MM.1S (cell line): ENCODE measurements around the gene GPATCH2.

Experiments
- DNase-seq: peaks from one replicate; pipeline ENCODE4 v3.0.0-alpha.2; 2015
- H2AFZ ChIP-seq: fragments of 300-600 bp; sonication (generic); 2 replicates; pipeline ENCODE4 v1.6.0; 2016; ENCODE audit warnings: antibody characterized with exemption, low read length
- H3F3A ChIP-seq: fragments of 300-600 bp; sonication (generic); 2 replicates; pipeline ENCODE4 v1.6.1; 2016; ENCODE audit warnings: mild to moderate bottlenecking, antibody characterized with exemption, low read length, moderate library complexity, mixed read lengths; ENCODE audit not compliant: insufficient read depth
- H3K27ac ChIP-seq: fragments of 300-600 bp; sonication (generic); 2 replicates; pipeline ENCODE4 v1.5.1; 2016; ENCODE audit warnings: mild to moderate bottlenecking, low read length
- H3K27me3 ChIP-seq: fragments of 300-600 bp; sonication (generic); replicated peaks from 2 replicates; pipeline ENCODE4 v1.6.0; 2016; ENCODE audit warnings: low read length; ENCODE audit not compliant: insufficient read depth
- H3K36me3 ChIP-seq: fragments of 300-600 bp; sonication (generic); replicated peaks from 2 replicates; pipeline ENCODE4 v1.6.1; 2016; ENCODE audit warnings: mild to moderate bottlenecking, low read length, mixed read lengths; ENCODE audit not compliant: insufficient read depth
- H3K4me1 ChIP-seq: fragments of 300-600 bp; sonication (generic); 2 replicates; pipeline ENCODE4 v1.6.1; 2016; ENCODE audit warnings: low read length, mixed read lengths
- H3K4me2 ChIP-seq: fragments of 300-600 bp; sonication (generic); 2 replicates; pipeline ENCODE4 v1.6.0; 2016; ENCODE audit warnings: low read depth, low read length
- H3K4me3 ChIP-seq: fragments of 300-600 bp; sonication (generic); 2 replicates; pipeline ENCODE4 v1.5.1; 2016; ENCODE audit warnings: low read length, mixed read lengths
- H3K79me2 ChIP-seq: fragments of 300-600 bp; sonication (generic); 2 replicates; pipeline ENCODE4 v1.6.1; 2016; ENCODE audit warnings: mixed run types, low read length, mixed read lengths
- H3K9ac ChIP-seq: fragments of 300-600 bp; sonication (generic); 2 replicates; pipeline ENCODE4 v1.6.1; 2016; ENCODE audit warnings: low read length, mixed read lengths
- H3K9me2 ChIP-seq: fragments of 300-600 bp; sonication (generic); replicated peaks from 2 replicates; pipeline ENCODE4 v1.6.1; 2016; ENCODE audit warnings: mild to moderate bottlenecking, low read length, mixed read lengths; ENCODE audit not compliant: insufficient read depth
- H3K9me3 ChIP-seq: fragments of 300-600 bp; sonication (generic); replicated peaks from 2 replicates; pipeline ENCODE4 v1.6.1; 2016; ENCODE audit warnings: mild to moderate bottlenecking, low read length, mixed read lengths; ENCODE audit not compliant: insufficient read depth
- H4K20me1 ChIP-seq: fragments of 300-600 bp; sonication (generic); 2 replicates; pipeline ENCODE4 v1.6.1; 2016; ENCODE audit warnings: mild to moderate bottlenecking, low read length, moderate library complexity, mixed read lengths; ENCODE audit not compliant: insufficient read depth
- CTCF ChIP-seq: fragments of 300-600 bp; sonication (generic); IDR thresholded peaks from 2 replicates; pipeline ENCODE4 v1.5.1; 2016; ENCODE audit warnings: antibody characterized with exemption, low read length, mixed read lengths
- EZH2 ChIP-seq: fragments of 300-600 bp; sonication (generic); optimal IDR thresholded peaks from 2 replicates; pipeline ENCODE3; 2017; ENCODE audit warnings: low read depth, mild to moderate bottlenecking, antibody characterized with exemption, low read length, mixed read lengths
- EZH2phosphoT487 ChIP-seq: fragments of 300-600 bp; sonication (generic); IDR thresholded peaks from 2 replicates; pipeline ENCODE4 v1.6.1; 2018; ENCODE audit warnings: antibody characterized with exemption, low read length

Gene GPATCH2

GRCh38 chr1:217453816-217454215 is 177.1 kb downstream of the GPATCH2 start:
- H3K79me2 ChIP-seq = no peaks in the 10 kb centered on the region
- H3F3A ChIP-seq = no peaks in the 10 kb centered on the region
- H3K27ac ChIP-seq = no peak overlapping the region
- no peaks in the 10 kb centered on the region for H3K9me3 ChIP-seq
- TF ChIP-seq CTCF (no peak), EZH2phosphoT487 (no peak), EZH2 (no peak)
- H3K9me2 ChIP-seq = no peaks in the 10 kb centered on the region
- H3K4me3 ChIP-seq = no peak overlapping the region
- H3K27me3 ChIP-seq = no peaks in the 10 kb centered on the region
- H3K9ac ChIP-seq = no peak overlapping the region
- H2AFZ ChIP-seq = no peak overlapping the region
- DNase-seq = no peak
- no peaks in the 10 kb centered on the region for H4K20me1 ChIP-seq
- no peaks in the 10 kb centered on the region for H3K4me1 ChIP-seq
- H3K4me2 ChIP-seq = no peak overlapping the region
- no peaks in the 10 kb centered on the region for H3K36me3 ChIP-seq

DNA sequence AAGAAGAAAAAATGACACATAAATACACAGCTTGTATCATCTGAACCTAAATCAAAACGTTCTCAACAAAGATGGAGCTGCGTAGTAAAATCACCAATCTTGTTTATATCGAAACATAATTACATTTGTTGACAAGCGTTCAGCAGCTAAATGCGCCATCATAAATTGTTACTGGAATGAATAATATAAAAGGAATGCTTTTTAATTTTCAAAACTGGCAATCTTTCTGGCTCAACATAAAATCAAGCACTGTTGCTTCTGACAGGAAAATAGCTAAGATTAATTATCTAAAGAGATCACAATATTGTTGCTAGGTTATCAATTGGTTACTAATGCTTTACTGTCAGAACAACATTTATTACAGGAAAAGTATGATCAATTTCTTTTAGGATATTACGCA is 181.5 kb downstream of the GPATCH2 start:
- Histone ChIP-seq H3K4me3 (no peak overlapping the region), H3K9me2 (no peaks in the 10 kb centered on the region), H3F3A (no peaks in the 10 kb centered on the region), H4K20me1 (no peaks in the 10 kb centered on the region), H3K9ac (no peak overlapping the region), H3K27ac (no peak overlapping the region), H3K4me1 (no peaks in the 10 kb centered on the region), H3K4me2 (no peak overlapping the region), H3K36me3 (no peaks in the 10 kb centered on the region), H2AFZ (no peak overlapping the region), H3K27me3 (no peaks in the 10 kb centered on the region), H3K9me3 (no peaks in the 10 kb centered on the region), H3K79me2 (no peaks in the 10 kb centered on the region)
- no peak for DNase-seq
- TF ChIP-seq EZH2phosphoT487 (no peak), CTCF (no peak), EZH2 (no peak)

- no peak overlapping the region for H3K27ac ChIP-seq
- no peaks in the 10 kb centered on the region for H3K79me2 ChIP-seq
- H3K4me1 ChIP-seq = no peaks in the 10 kb centered on the region
- no peaks in the 10 kb centered on the region for H3F3A ChIP-seq
- H3K36me3 ChIP-seq = no peaks in the 10 kb centered on the region
- DNase-seq = no peak
- no peaks in the 10 kb centered on the region for H3K9me3 ChIP-seq
- H2AFZ ChIP-seq = no peak overlapping the region
- H3K9me2 ChIP-seq = no peaks in the 10 kb centered on the region
- H3K4me2 ChIP-seq = no peak overlapping the region
- no peak for TF ChIP-seq CTCF
- TF ChIP-seq EZH2phosphoT487 = no peak
- no peak for TF ChIP-seq EZH2
- H3K4me3 ChIP-seq = no peak overlapping the region
- no peak overlapping the region for H3K9ac ChIP-seq
- H3K27me3 ChIP-seq = no peaks in the 10 kb centered on the region
- H4K20me1 ChIP-seq = no peaks in the 10 kb centered on the region
Measured at GRCh38 chr1:217443845-217444244, 187.0 kb downstream of the GPATCH2 start.

DNA sequence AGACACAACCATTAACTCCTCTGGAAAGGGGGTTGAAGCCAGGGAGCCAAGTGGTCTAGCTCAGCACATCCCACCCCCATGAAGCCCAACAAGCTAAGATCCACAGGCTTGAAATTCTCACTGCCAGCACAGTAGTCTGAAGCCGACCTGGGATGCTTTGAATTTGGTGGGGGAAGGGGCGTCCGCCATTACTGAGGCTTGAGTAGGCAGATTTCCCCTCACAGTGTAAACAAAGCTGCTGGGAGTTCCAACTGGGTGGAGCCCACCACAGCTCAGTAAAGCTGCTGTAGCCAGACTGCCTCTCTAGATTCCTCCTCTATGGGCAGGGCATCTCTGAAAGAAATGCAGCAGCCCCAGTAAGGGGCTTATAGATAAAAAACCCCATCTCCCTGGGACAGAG is 193.5 kb downstream of the GPATCH2 start:
- no peaks in the 10 kb centered on the region for H3K36me3 ChIP-seq
- H3K4me2 ChIP-seq = no peak overlapping the region
- H4K20me1 ChIP-seq = no peaks in the 10 kb centered on the region
- H3K9me2 ChIP-seq = no peaks in the 10 kb centered on the region
- no peak for DNase-seq
- H3K27ac ChIP-seq = no peak overlapping the region
- no peaks in the 10 kb centered on the region for H3K4me1 ChIP-seq
- H3K9ac ChIP-seq = no peak overlapping the region
- H3K4me3 ChIP-seq = no peak overlapping the region
- H3F3A ChIP-seq = no peaks in the 10 kb centered on the region
- H3K9me3 ChIP-seq = no peaks in the 10 kb centered on the region
- no peaks in the 10 kb centered on the region for H3K79me2 ChIP-seq
- H3K27me3 ChIP-seq = no peaks in the 10 kb centered on the region
- TF ChIP-seq EZH2 (no peak), EZH2phosphoT487 (no peak)
- no peak overlapping the region for H2AFZ ChIP-seq
